ENCODE results near the gene LIMS1.

- TF ChIP-seq CTCF (IDR thresholded peaks at IDR 0.05 in 4 of 5, conservative IDR thresholded peaks at IDR 0.05 in 1 of 5) (no peak), POLR2A (IDR thresholded peaks at IDR 0.05) (no peak)
Measured at GRCh38 chr2:108531674-108532055, 2.6 kb upstream of the LIMS1 start.

Data from gastrocnemius medialis (tissue), 4 donors.